WTC11 (cell line): Measurements from ENCODE around the gene RND3. TPM values are rescaled to one million over a fixed set of nuclear protein-coding genes. Genes with fewer than 3 reads are reported as not detected.

Source experiments
- ATAC-seq: fragments of 200-7000 bp; cut with Tn5 transposase; 2 replicates; pipeline ENCODE4 v1.10.0; 2021; ENCODE audit warnings: mild to moderate bottlenecking, moderate library complexity
- CTCF ChIA-PET: fragments of 300-600 bp; sonication (Branson Sonifier 250); formaldehyde crosslinking; loops from one replicate; lab custom pipeline; 2021; ENCODE audit warnings: antibody characterized with exemption; lab: Charles Lee
- POLR2A ChIA-PET: fragments of 350-600 bp; sonication (Branson Sonifier 250); formaldehyde crosslinking; loops from one replicate; lab custom pipeline; 2021; ENCODE audit warnings: antibody characterized with exemption; lab: Charles Lee
- DNase-seq: peaks from one replicate; pipeline ENCODE4 v3.0.0; 2021; ENCODE audit warnings: low spot score
- H3K27ac Mint-ChIP-seq: 2 replicates; pipeline ENCODE4 v1.8.0; 2021; ENCODE audit warnings: mixed read lengths
- H3K27me3 Mint-ChIP-seq: 2 replicates; pipeline ENCODE4 v1.8.0; 2021; ENCODE audit warnings: low read depth, mild to moderate bottlenecking, moderate library complexity, mixed read lengths
- H3K36me3 Mint-ChIP-seq: 2 replicates; pipeline ENCODE4 v1.8.0; 2021; ENCODE audit warnings: mixed read lengths
- H3K4me1 Mint-ChIP-seq: 2 replicates; pipeline ENCODE4 v1.8.0; 2022; ENCODE audit warnings: mixed read lengths
- H3K4me3 Mint-ChIP-seq: 2 replicates; pipeline ENCODE4 v1.8.0; 2021; ENCODE audit warnings: mild to moderate bottlenecking, moderate library complexity, mixed read lengths
- H3K9me3 Mint-ChIP-seq: 2 replicates; pipeline ENCODE4 v1.8.0; 2021; ENCODE audit warnings: mixed read lengths
- ATF1 ChIP-seq: sonication (generic); formaldehyde crosslinking; IDR thresholded peaks from 2 replicates; pipeline ENCODE4 v1.8.1; 2023; ENCODE audit warnings: mild to moderate bottlenecking, moderate library complexity, missing genetic modification reagents
- CTCF ChIP-seq: fragments of 200-600 bp; IDR thresholded peaks from 2 replicates; pipeline ENCODE4 v1.8.0; 2022; ENCODE audit warnings: antibody characterized with exemption
- EMX1 ChIP-seq: fragments of 250-450 bp; sonication (Bioruptor Pico); IDR thresholded peaks from 2 replicates; pipeline ENCODE4 v1.8.0; 2021; ENCODE audit warnings: mild to moderate bottlenecking
- ESRRA ChIP-seq: sonication (generic); formaldehyde crosslinking; IDR thresholded peaks from 2 replicates; pipeline ENCODE4 v1.8.1; 2022; ENCODE audit warnings: mild to moderate bottlenecking, missing genetic modification reagents, borderline replicate concordance
- HMGA2 ChIP-seq: fragments of 250-450 bp; sonication (Bioruptor Pico); IDR thresholded peaks from 2 replicates; pipeline ENCODE4 v1.4.0; 2021; ENCODE audit warnings: mild to moderate bottlenecking, moderate library complexity
- MXD4 ChIP-seq: fragments of 250-450 bp; sonication (Bioruptor Pico); IDR thresholded peaks from 2 replicates; pipeline ENCODE4 v1.8.0; 2021; ENCODE audit warnings: mild to moderate bottlenecking, moderate library complexity, borderline replicate concordance
- NFE2L1 ChIP-seq: sonication (generic); formaldehyde crosslinking; IDR thresholded peaks from 2 replicates; pipeline ENCODE4 v1.8.1; 2023; ENCODE audit warnings: missing genetic modification reagents
- OVOL2 ChIP-seq: fragments of 250-450 bp; sonication (Bioruptor Pico); IDR thresholded peaks from 2 replicates; pipeline ENCODE4 v1.9.0; 2021; ENCODE audit warnings: mild to moderate bottlenecking, borderline replicate concordance
- PRDM15 ChIP-seq: sonication (generic); formaldehyde crosslinking; IDR thresholded peaks from 2 replicates; pipeline ENCODE4 v1.8.0; 2022; ENCODE audit warnings: missing genetic modification reagents
- PRRX2 ChIP-seq: fragments of 250-450 bp; sonication (Bioruptor Pico); IDR thresholded peaks from 2 replicates; pipeline ENCODE4 v1.8.0; 2021; ENCODE audit warnings: mild to moderate bottlenecking
- SOX15 ChIP-seq: fragments of 250-450 bp; sonication (Bioruptor Pico); IDR thresholded peaks from 2 replicates; pipeline ENCODE4 v1.9.0; 2021; ENCODE audit warnings: mild to moderate bottlenecking
- TP53 ChIP-seq: sonication (generic); formaldehyde crosslinking; IDR thresholded peaks from 2 replicates; pipeline ENCODE4 v1.8.1; 2023; ENCODE audit warnings: mild to moderate bottlenecking, missing genetic modification reagents
- ZNF317 ChIP-seq: sonication (generic); formaldehyde crosslinking; IDR thresholded peaks from 2 replicates; pipeline ENCODE4 v1.8.1; 2023; ENCODE audit warnings: low read depth, mild to moderate bottlenecking, moderate library complexity, missing genetic modification reagents, borderline replicate concordance
- ZNF671 ChIP-seq: fragments of 250-450 bp; sonication (Bioruptor Pico); IDR thresholded peaks from 2 replicates; pipeline ENCODE4 v1.8.0; 2021; ENCODE audit warnings: mild to moderate bottlenecking
- total RNA-seq: library from RNA; stranded (reverse); gene quantifications from 3 replicates; pipeline ENCODE4 v1.2.3, GENCODE V29; 2021
- TF ChIP-seq, protein P1 (sequence below): sonication (generic); formaldehyde crosslinking; IDR thresholded peaks from 2 replicates; pipeline ENCODE4 v1.8.0; 2023; ENCODE audit warnings: missing genetic modification reagents, mild to moderate bottlenecking, borderline replicate concordance
- TF ChIP-seq, protein P2 (sequence below): sonication (generic); formaldehyde crosslinking; IDR thresholded peaks from 2 replicates; pipeline ENCODE4 v1.8.1; 2022; ENCODE audit warnings: low read depth, mild to moderate bottlenecking, moderate library complexity, missing genetic modification reagents, borderline replicate concordance
- TF ChIP-seq, protein P3 (sequence below): sonication (generic); formaldehyde crosslinking; IDR thresholded peaks from 2 replicates; pipeline ENCODE4 v1.8.1; 2022; ENCODE audit warnings: missing genetic modification reagents, borderline replicate concordance
- TF ChIP-seq, protein P4 (sequence below): fragments of 250-450 bp; sonication (Bioruptor Pico); IDR thresholded peaks from 2 replicates; pipeline ENCODE4 v1.9.0; 2021; ENCODE audit warnings: moderate library complexity, mild to moderate bottlenecking, inconsistent platforms, borderline replicate concordance
- TF ChIP-seq, protein P5 (sequence below): sonication (generic); formaldehyde crosslinking; IDR thresholded peaks from 2 replicates; pipeline ENCODE4 v1.8.1; 2023; ENCODE audit warnings: mild to moderate bottlenecking, missing genetic modification reagents, moderate library complexity

Gene RND3
- total RNA-seq, 1 experiment from 2014 or later: 64.4 TPM

GRCh38 chr2:150494234-150494945 is 6.9 kb upstream of the RND3 start:
- Mint-ChIP-seq H3K4me1 (no peaks in the 10 kb centered on the region), H3K4me3 (no peak overlapping the region), H3K27ac (no peak overlapping the region), H3K27me3 (no peaks in the 10 kb centered on the region)
- ChIA-PET CTCF (no interaction called here), POLR2A (no interaction called here)
- DNase-seq (no peak), ATAC-seq (no peak)
- TF ChIP-seq ESRRA (CRISPR knock-in tag) (no peak), PRDM15 (CRISPR knock-in tag) (no peak), NFE2L1 (CRISPR knock-in tag) (no peak), OVOL2 (CRISPR knock-in tag) (no peak), EMX1 (no peak), MXD4 (CRISPR knock-in tag) (no peak), HMGA2 (no peak), ZNF671 (CRISPR knock-in tag) (no peak), TP53 (CRISPR knock-in tag) (no peak)
- TF ChIP-seq, protein P1, sequence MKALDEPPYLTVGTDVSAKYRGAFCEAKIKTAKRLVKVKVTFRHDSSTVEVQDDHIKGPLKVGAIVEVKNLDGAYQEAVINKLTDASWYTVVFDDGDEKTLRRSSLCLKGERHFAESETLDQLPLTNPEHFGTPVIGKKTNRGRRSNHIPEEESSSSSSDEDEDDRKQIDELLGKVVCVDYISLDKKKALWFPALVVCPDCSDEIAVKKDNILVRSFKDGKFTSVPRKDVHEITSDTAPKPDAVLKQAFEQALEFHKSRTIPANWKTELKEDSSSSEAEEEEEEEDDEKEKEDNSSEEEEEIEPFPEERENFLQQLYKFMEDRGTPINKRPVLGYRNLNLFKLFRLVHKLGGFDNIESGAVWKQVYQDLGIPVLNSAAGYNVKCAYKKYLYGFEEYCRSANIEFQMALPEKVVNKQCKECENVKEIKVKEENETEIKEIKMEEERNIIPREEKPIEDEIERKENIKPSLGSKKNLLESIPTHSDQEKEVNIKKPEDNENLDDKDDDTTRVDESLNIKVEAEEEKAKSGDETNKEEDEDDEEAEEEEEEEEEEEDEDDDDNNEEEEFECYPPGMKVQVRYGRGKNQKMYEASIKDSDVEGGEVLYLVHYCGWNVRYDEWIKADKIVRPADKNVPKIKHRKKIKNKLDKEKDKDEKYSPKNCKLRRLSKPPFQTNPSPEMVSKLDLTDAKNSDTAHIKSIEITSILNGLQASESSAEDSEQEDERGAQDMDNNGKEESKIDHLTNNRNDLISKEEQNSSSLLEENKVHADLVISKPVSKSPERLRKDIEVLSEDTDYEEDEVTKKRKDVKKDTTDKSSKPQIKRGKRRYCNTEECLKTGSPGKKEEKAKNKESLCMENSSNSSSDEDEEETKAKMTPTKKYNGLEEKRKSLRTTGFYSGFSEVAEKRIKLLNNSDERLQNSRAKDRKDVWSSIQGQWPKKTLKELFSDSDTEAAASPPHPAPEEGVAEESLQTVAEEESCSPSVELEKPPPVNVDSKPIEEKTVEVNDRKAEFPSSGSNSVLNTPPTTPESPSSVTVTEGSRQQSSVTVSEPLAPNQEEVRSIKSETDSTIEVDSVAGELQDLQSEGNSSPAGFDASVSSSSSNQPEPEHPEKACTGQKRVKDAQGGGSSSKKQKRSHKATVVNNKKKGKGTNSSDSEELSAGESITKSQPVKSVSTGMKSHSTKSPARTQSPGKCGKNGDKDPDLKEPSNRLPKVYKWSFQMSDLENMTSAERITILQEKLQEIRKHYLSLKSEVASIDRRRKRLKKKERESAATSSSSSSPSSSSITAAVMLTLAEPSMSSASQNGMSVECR (CRISPR knock-in tag): no peak
- TF ChIP-seq, protein P2, sequence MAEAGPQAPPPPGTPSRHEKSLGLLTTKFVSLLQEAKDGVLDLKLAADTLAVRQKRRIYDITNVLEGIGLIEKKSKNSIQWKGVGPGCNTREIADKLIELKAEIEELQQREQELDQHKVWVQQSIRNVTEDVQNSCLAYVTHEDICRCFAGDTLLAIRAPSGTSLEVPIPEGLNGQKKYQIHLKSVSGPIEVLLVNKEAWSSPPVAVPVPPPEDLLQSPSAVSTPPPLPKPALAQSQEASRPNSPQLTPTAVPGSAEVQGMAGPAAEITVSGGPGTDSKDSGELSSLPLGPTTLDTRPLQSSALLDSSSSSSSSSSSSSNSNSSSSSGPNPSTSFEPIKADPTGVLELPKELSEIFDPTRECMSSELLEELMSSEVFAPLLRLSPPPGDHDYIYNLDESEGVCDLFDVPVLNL: no peak
- TF ChIP-seq, protein P3, sequence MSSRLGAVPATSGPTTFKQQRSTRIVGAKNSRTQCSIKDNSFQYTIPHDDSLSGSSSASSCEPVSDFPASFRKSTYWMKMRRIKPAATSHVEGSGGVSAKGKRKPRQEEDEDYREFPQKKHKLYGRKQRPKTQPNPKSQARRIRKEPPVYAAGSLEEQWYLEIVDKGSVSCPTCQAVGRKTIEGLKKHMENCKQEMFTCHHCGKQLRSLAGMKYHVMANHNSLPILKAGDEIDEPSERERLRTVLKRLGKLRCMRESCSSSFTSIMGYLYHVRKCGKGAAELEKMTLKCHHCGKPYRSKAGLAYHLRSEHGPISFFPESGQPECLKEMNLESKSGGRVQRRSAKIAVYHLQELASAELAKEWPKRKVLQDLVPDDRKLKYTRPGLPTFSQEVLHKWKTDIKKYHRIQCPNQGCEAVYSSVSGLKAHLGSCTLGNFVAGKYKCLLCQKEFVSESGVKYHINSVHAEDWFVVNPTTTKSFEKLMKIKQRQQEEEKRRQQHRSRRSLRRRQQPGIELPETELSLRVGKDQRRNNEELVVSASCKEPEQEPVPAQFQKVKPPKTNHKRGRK: no peak
- TF ChIP-seq, all 79 proteins: peak for 0
- no peaks in the 10 kb centered on the region for H3K36me3 Mint-ChIP-seq
- H3K9me3 Mint-ChIP-seq: peaks cover 1% of the 10 kb centered on the region; the same call in 1 of the 2 replicates

DNA sequence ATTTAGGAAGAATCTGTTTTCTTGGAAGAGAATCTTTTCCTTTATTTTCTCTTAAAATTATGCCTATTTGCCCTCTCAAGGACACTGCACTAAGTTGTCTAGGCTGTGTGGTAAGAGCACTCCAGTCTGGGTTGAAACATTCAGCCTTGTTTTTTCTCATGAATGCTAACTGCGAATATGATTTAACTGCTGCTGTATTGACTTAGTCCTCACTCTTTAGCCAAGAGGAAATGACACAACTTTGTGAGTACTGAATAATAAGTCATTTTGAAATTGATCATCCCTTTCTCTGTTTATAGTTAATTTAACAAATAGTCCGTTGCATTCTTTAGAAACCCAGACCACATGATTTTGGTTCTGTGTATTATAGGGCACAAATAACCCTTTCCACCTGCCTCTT is 4.5 kb upstream of the RND3 start:
- H3K9me3 Mint-ChIP-seq: no peaks in the 10 kb centered on the region
- 0 out of 2 replicates have a peak, but pooled peaks cover under 1% of the 10 kb centered on the region for H3K36me3 Mint-ChIP-seq
- no peak overlapping the region for H3K4me3 Mint-ChIP-seq
- H3K4me1 Mint-ChIP-seq: 0 out of 2 replicates have a peak, but pooled peaks cover 4% of the 10 kb centered on the region
- ChIA-PET POLR2A (no interaction called here), CTCF (no interaction called here)
- H3K27me3 Mint-ChIP-seq: no peaks in the 10 kb centered on the region
- H3K27ac Mint-ChIP-seq: no peak overlapping the region
- no peak for ATAC-seq
- no peak for DNase-seq
- TF ChIP-seq, protein P4, sequence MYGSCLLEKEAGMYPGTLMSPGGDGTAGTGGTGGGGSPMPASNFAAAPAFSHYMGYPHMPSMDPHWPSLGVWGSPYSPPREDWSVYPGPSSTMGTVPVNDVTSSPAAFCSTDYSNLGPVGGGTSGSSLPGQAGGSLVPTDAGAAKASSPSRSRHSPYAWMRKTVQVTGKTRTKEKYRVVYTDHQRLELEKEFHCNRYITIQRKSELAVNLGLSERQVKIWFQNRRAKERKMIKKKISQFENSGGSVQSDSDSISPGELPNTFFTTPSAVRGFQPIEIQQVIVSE (CRISPR knock-in tag): no peak
- TF ChIP-seq SOX15 (CRISPR knock-in tag): no peak
- TF ChIP-seq, protein P5, sequence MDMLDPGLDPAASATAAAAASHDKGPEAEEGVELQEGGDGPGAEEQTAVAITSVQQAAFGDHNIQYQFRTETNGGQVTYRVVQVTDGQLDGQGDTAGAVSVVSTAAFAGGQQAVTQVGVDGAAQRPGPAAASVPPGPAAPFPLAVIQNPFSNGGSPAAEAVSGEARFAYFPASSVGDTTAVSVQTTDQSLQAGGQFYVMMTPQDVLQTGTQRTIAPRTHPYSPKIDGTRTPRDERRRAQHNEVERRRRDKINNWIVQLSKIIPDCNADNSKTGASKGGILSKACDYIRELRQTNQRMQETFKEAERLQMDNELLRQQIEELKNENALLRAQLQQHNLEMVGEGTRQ (CRISPR knock-in tag): no peak
- TF ChIP-seq ZNF317 (CRISPR knock-in tag): no peak
- TF ChIP-seq ATF1 (CRISPR knock-in tag): no peak
- TF ChIP-seq, protein P3: no peak
- no peak for TF ChIP-seq PRRX2 (CRISPR knock-in tag)
- TF ChIP-seq CTCF: no peak
